NCI-H1694 treated with DMSO at 0.1 percent for 48 hours (cell line): Measurements from ENCODE around the gene SLC12A8.
A peak's percentile ranks its signal among the peaks of the same experiment; 100 is the strongest.

ENCODE experiments used
- DNase-seq: peaks from one replicate; lab custom pipeline; 2025; lab: John Stamatoyannopoulos, UW

The SLC12A8 gene

GRCh38 chr3:125214738-125215137 is 2.2 kb upstream of the SLC12A8 start:
- no peak for DNase-seq

GRCh38 chr3:125213946-125214542 is 1.5 kb upstream of the SLC12A8 start:
- no peak for DNase-seq

- DNase-seq, result no peak
Observed at GRCh38 chr3:125213364-125213755, 812 bp upstream of the SLC12A8 start.

- no peak for DNase-seq
Observed at GRCh38 chr3:125212091-125212508, 448 bp downstream of the SLC12A8 start.

- DNase-seq, result no peak
Observed at GRCh38 chr3:125211523-125212090, 941 bp downstream of the SLC12A8 start.

GRCh38 chr3:125207949-125208568 is 4.5 kb downstream of the SLC12A8 start:
- DNase-seq, result no peak

- DNase-seq, result peak; percentile 5
Observed at GRCh38 chr3:125207507-125207906, 5.0 kb downstream of the SLC12A8 start.

GRCh38 chr3:125206934-125207333 is 5.6 kb downstream of the SLC12A8 start:
- DNase-seq, result no peak

GRCh38 chr3:125203731-125204130 is 8.8 kb downstream of the SLC12A8 start:
- DNase-seq, result no peak

- DNase-seq, result peak; percentile 7
Observed at GRCh38 chr3:125202197-125202596, 10.4 kb downstream of the SLC12A8 start.

GRCh38 chr3:125200731-125201139 is 11.8 kb downstream of the SLC12A8 start:
- DNase-seq, result no peak

- DNase-seq, result no peak
Observed at GRCh38 chr3:125194849-125195601, 17.5 kb downstream of the SLC12A8 start.

- DNase-seq, result no peak
Observed at GRCh38 chr3:125194061-125194848, 18.3 kb downstream of the SLC12A8 start.

- no peak for DNase-seq
Observed at GRCh38 chr3:125192190-125193035, 20.1 kb downstream of the SLC12A8 start.

GRCh38 chr3:125191730-125192129 is 20.8 kb downstream of the SLC12A8 start:
- no peak for DNase-seq

GRCh38 chr3:125191256-125191655 is 21.3 kb downstream of the SLC12A8 start:
- no peak for DNase-seq

- no peak for DNase-seq
Observed at GRCh38 chr3:125190786-125191185, 21.8 kb downstream of the SLC12A8 start.

GRCh38 chr3:125189378-125190165 is 23.0 kb downstream of the SLC12A8 start:
- no peak for DNase-seq

- DNase-seq, result no peak
Observed at GRCh38 chr3:125188955-125189354, 23.6 kb downstream of the SLC12A8 start.

- no peak for DNase-seq
Observed at GRCh38 chr3:125187599-125187910, 25.0 kb downstream of the SLC12A8 start.
